ENCODE measurements around the gene PNPLA8. TPM values are rescaled to one million over a fixed set of nuclear protein-coding genes. Genes with fewer than 3 reads are reported as not detected.
"Not testable (repeated sequence)": the region's sequence is repeated elsewhere in the genome, so short reads cannot be mapped to it uniquely, and the experiment has no call there.

PNPLA8 gene
- total RNA-seq, 4 donors from 2014 or later: 28.0 to 49.2 (median 37.8) TPM

GRCh38 chr7:108515630-108516029 lies 10.3 kb downstream of the PNPLA8 start:
- Histone ChIP-seq H3K4me1 (peaks cover 0 to 39% (median 6%) of the 10 kb centered on the region in 4 donors), H3K4me3 (no peak overlapping the region), H3K36me3 (peaks cover 0 to 49% (median 6%) of the 10 kb centered on the region in 3 donors), H3K27me3 (no peaks in the 10 kb centered on the region), H3K9me3 (peaks cover 0 to 4% (median 0%) of the 10 kb centered on the region in 4 donors), H3K27ac (no peak overlapping the region)
- 68 to 76% methylated on average over 2 of the region's 2 CpGs for WGBS, 2 donors
- TF ChIP-seq EP300 (IDR thresholded peaks at IDR 0.05) (no peak), POLR2A (IDR thresholded peaks at IDR 0.05) (no peak), CTCF (IDR thresholded peaks at IDR 0.05) (no peak)
- DNase-seq (ENCODE audit: low spot score in 2 of 2): no peak

GRCh38 chr7:108515013-108515412 lies 10.9 kb downstream of the PNPLA8 start:
- H3K4me3 ChIP-seq: no peak overlapping the region
- peaks cover 0 to 55% (median 6%) of the 10 kb centered on the region in 3 donors for H3K36me3 ChIP-seq
- TF ChIP-seq CTCF (IDR thresholded peaks at IDR 0.05): no peak
- TF ChIP-seq POLR2A (IDR thresholded peaks at IDR 0.05): no peak
- TF ChIP-seq EP300 (IDR thresholded peaks at IDR 0.05): no peak
- no peaks in the 10 kb centered on the region for H3K27me3 ChIP-seq
- H3K4me1 ChIP-seq: peaks cover 0 to 33% (median 4%) of the 10 kb centered on the region in 4 donors
- peaks cover 0 to 4% (median 0%) of the 10 kb centered on the region in 4 donors for H3K9me3 ChIP-seq
- 61 to 68% methylated on average over 3 of the region's 3 CpGs for WGBS, 2 donors
- DNase-seq (ENCODE audit: low spot score in 2 of 2): no peak
- no peak overlapping the region for H3K27ac ChIP-seq

GRCh38 chr7:108511939-108512338 lies 14.0 kb downstream of the PNPLA8 start:
- TF ChIP-seq CTCF (IDR thresholded peaks at IDR 0.05): no peak
- TF ChIP-seq POLR2A (IDR thresholded peaks at IDR 0.05): no peak
- TF ChIP-seq EP300 (IDR thresholded peaks at IDR 0.05): no peak
- Histone ChIP-seq H3K27me3 (no peaks in the 10 kb centered on the region), H3K4me1 (peaks cover 0 to 24% (median 0%) of the 10 kb centered on the region in 4 donors), H3K27ac (no peak overlapping the region), H3K4me3 (no peak overlapping the region), H3K9me3 (no peaks in the 10 kb centered on the region), H3K36me3 (peaks cover 0 to 43% (median 0%) of the 10 kb centered on the region in 3 donors)
- DNase-seq (ENCODE audit: low spot score in 2 of 2): no peak
- WGBS, 2 donors: 93 to 95% methylated on average over 4 of the region's 4 CpGs

- 90 to 96% methylated on average over 3 of the region's 3 CpGs for WGBS, 2 donors
- H3K27me3 ChIP-seq; H3K4me3 ChIP-seq; H3K9me3 ChIP-seq; H3K4me1 ChIP-seq; H3K27ac ChIP-seq; DNase-seq (ENCODE audit: low spot score in 2 of 2): not testable (repeated sequence)
- peaks cover 0 to 45% (median 0%) of the 10 kb centered on the region in 3 donors for H3K36me3 ChIP-seq
Measured at GRCh38 chr7:108504576-108504975, 21.4 kb downstream of the PNPLA8 start.

- no peak overlapping the region for H3K4me3 ChIP-seq
- peaks cover 0 to 9% (median 0%) of the 10 kb centered on the region in 4 donors for H3K4me1 ChIP-seq
- no peaks in the 10 kb centered on the region for H3K9me3 ChIP-seq
- peak overlapping the region in 1 of 4 donors; percentile 60 for H3K27ac ChIP-seq
- no peak for TF ChIP-seq EP300 (IDR thresholded peaks at IDR 0.05)
- no peak for TF ChIP-seq CTCF (IDR thresholded peaks at IDR 0.05)
- TF ChIP-seq POLR2A (IDR thresholded peaks at IDR 0.05): no peak
- whole genome bisulfite sequencing, 2 donors: 87 to 90% methylated on average over 5 of the region's 5 CpGs
- no peaks in the 10 kb centered on the region for H3K27me3 ChIP-seq
- H3K36me3 ChIP-seq: peaks cover 0 to 46% (median 0%) of the 10 kb centered on the region in 3 donors
- no peak for DNase-seq (ENCODE audit: low spot score in 2 of 2)
Measured at GRCh38 chr7:108503112-108504026, 22.6 kb downstream of the PNPLA8 start.

Data from tibial nerve (tissue), 4 donors.